Parathyroid adenoma (tissue), 2 donors: ENCODE measurements around the gene CDH16.
A peak's percentile ranks its signal among the peaks of the same experiment; 100 is the strongest.

Experiments
- H2AFZ ChIP-seq: fragments of 300-600 bp; sonication (generic); one replicate; pipeline ENCODE4 v1.7.0; 2017; ENCODE audit warnings: antibody characterized with exemption, mild to moderate bottlenecking
- H3K27ac ChIP-seq: fragments of 300-600 bp; sonication (generic); one replicate; pipeline ENCODE4 v1.7.0; 2017
- H3K27me3 ChIP-seq: fragments of 300-600 bp; sonication (generic); one replicate; pipeline ENCODE4 v1.7.0; 2017; ENCODE audit warnings: low read length; ENCODE audit not compliant: control insufficient read depth, insufficient read depth
- H3K36me3 ChIP-seq: fragments of 300-600 bp; sonication (generic); one replicate; pipeline ENCODE4 v1.7.0; 2017; ENCODE audit warnings: low read length; ENCODE audit not compliant: control insufficient read depth, insufficient read depth
- H3K4me1 ChIP-seq: fragments of 300-600 bp; sonication (generic); one replicate; pipeline ENCODE4 v1.7.0; 2017; ENCODE audit warnings: control low read depth
- H3K4me2 ChIP-seq: fragments of 300-600 bp; sonication (generic); one replicate; pipeline ENCODE4 v1.7.0; 2017; ENCODE audit warnings: low read length
- H3K4me3 ChIP-seq: fragments of 300-600 bp; sonication (generic); one replicate; pipeline ENCODE4 v1.7.0; 2017; ENCODE audit warnings: low read depth, low read length
- H3K79me2 ChIP-seq: fragments of 300-600 bp; sonication (generic); one replicate; pipeline ENCODE4 v1.7.0; 2017; ENCODE audit warnings: control low read depth
- H3K9ac ChIP-seq: fragments of 300-600 bp; sonication (generic); one replicate; pipeline ENCODE4 v1.7.0; 2017; ENCODE audit warnings: mild to moderate bottlenecking
- H3K9me3 ChIP-seq: fragments of 300-600 bp; sonication (generic); one replicate; pipeline ENCODE4 v1.7.0; 2017; ENCODE audit warnings: low read length; ENCODE audit not compliant: control insufficient read depth
- TF ChIP-seq, protein P1 (sequence below): fragments of 300-600 bp; sonication (generic); IDR thresholded peaks from one replicate; pipeline ENCODE4 v1.7.0; 2017; ENCODE audit warnings: antibody characterized with exemption, mild to moderate bottlenecking
- donor health status: primary hyperparathyroidism.

Gene CDH16

DNA sequence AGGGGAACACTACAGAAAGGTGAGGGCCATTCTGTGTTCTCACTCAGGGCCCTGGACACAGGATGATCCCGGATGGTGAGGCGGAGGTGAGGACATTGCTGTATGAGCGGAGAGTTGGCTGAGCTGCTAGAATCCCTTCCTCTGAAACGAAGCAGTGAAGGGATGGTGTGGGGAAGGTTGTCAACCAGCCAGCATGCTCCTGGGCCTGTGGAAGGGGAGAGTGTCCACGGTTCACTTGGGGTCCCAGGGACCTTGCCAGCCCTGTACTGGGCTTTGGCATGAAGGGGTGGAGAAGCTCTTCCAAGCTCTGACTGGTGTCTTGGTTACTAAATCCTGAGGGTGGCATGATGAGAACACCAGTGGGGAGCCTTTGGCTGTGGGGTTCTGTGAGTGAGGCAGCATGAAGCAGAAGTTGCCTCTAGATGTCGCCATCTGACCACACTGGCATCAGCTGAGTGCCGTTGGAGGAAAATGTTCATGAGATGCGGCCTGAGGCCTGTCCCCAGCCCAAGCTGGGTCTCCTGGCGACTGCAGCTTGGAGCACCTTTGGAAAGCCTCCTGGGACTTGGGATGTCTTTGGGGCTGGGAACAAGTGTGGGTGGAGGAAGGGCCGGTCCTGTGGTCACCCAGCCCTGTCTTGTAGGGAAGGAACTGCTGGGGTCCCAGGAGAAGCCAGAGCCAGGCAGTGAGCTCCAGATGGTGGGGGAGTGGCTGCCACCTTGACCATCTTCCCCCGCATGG, 23.6 kb downstream of the CDH16 start:
- Histone ChIP-seq H3K4me3 (no peak overlapping the region), H3K4me2 (no peak overlapping the region), H3K27me3 (no peaks in the 10 kb centered on the region), H3K4me1 (peaks cover 13% of the 10 kb centered on the region), H3K36me3 (no peaks in the 10 kb centered on the region), H3K79me2 (peaks cover 6% of the 10 kb centered on the region), H3K9ac (no peak overlapping the region), H3K9me3 (no peaks in the 10 kb centered on the region), H2AFZ (peak overlapping the region; percentile 65), H3K27ac (no peak overlapping the region)
- TF ChIP-seq, protein P1, sequence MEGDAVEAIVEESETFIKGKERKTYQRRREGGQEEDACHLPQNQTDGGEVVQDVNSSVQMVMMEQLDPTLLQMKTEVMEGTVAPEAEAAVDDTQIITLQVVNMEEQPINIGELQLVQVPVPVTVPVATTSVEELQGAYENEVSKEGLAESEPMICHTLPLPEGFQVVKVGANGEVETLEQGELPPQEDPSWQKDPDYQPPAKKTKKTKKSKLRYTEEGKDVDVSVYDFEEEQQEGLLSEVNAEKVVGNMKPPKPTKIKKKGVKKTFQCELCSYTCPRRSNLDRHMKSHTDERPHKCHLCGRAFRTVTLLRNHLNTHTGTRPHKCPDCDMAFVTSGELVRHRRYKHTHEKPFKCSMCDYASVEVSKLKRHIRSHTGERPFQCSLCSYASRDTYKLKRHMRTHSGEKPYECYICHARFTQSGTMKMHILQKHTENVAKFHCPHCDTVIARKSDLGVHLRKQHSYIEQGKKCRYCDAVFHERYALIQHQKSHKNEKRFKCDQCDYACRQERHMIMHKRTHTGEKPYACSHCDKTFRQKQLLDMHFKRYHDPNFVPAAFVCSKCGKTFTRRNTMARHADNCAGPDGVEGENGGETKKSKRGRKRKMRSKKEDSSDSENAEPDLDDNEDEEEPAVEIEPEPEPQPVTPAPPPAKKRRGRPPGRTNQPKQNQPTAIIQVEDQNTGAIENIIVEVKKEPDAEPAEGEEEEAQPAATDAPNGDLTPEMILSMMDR = peak; percentile 91

GRCh38 chr16:66894055-66894454, 24.6 kb downstream of the CDH16 start:
- TF ChIP-seq, protein P1 = no peak
- Histone ChIP-seq H3K4me3 (no peak overlapping the region), H3K9me3 (no peaks in the 10 kb centered on the region), H3K9ac (no peak overlapping the region), H3K36me3 (no peaks in the 10 kb centered on the region), H3K4me1 (peaks cover 3% of the 10 kb centered on the region), H3K79me2 (peaks cover 6% of the 10 kb centered on the region), H3K4me2 (no peak overlapping the region), H2AFZ (no peak overlapping the region), H3K27ac (no peak overlapping the region), H3K27me3 (no peaks in the 10 kb centered on the region)

- TF ChIP-seq, protein P1 = no peak
- Histone ChIP-seq H2AFZ (no peak overlapping the region), H3K9me3 (no peaks in the 10 kb centered on the region), H3K27ac (no peak overlapping the region), H3K27me3 (no peaks in the 10 kb centered on the region), H3K4me2 (no peak overlapping the region), H3K9ac (no peak overlapping the region), H3K79me2 (peaks cover 6% of the 10 kb centered on the region), H3K4me3 (no peak overlapping the region), H3K4me1 (peaks cover 3% of the 10 kb centered on the region), H3K36me3 (no peaks in the 10 kb centered on the region)
These were observed 26.9 kb downstream of the CDH16 start for GRCh38 chr16:66891797-66892196.

DNA sequence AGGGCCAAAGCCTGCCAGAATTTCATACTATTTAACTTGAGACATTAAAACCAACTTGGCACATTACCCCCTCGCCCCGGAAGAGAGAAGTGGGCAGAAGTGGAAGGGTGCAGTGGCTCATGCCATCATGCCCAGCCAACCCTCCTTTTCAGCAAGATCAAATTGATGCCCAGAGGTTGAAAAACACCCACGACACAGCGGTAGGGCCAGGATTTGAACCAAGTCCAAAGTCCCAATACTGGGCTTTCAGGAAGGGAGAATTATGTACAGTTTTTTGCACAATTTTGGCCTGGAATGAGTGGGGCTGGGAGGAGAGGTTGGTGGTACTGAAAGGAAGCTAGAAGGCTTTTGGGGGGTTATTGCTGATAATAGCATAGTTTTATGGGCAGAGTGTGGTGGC, 27.3 kb downstream of the CDH16 start:
- Histone ChIP-seq H3K4me2 (no peak overlapping the region), H3K4me3 (no peak overlapping the region), H3K9me3 (no peaks in the 10 kb centered on the region), H3K9ac (no peak overlapping the region), H3K27me3 (no peaks in the 10 kb centered on the region), H3K27ac (no peak overlapping the region), H3K36me3 (no peaks in the 10 kb centered on the region), H3K79me2 (peaks cover 6% of the 10 kb centered on the region), H2AFZ (no peak overlapping the region), H3K4me1 (peaks cover 8% of the 10 kb centered on the region)
- TF ChIP-seq, protein P1 = no peak

DNA sequence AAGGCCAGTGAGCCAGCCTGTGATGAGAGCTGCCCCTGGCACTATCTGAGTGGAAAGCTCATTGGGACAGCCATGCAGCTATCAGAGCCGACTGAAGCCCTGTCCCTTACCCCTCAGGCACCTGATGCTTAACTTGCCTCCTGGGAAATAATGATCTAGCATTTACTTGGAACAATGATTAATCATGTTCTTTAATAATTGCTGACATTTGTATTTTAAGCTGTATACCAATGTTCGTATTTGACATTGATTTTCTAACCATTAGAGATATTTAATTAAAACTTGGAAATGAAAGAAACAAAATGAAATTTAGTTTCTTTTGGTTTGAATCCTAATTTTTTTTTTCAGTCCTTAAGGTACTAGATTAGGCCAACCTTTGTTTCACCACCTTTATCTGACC, 27.9 kb downstream of the CDH16 start:
- no peaks in the 10 kb centered on the region for H3K27me3 ChIP-seq
- H3K9ac ChIP-seq = no peak overlapping the region
- no peak overlapping the region for H2AFZ ChIP-seq
- H3K4me3 ChIP-seq = no peak overlapping the region
- H3K4me1 ChIP-seq = peaks cover 12% of the 10 kb centered on the region
- no peaks in the 10 kb centered on the region for H3K36me3 ChIP-seq
- H3K4me2 ChIP-seq = no peak overlapping the region
- H3K27ac ChIP-seq = no peak overlapping the region
- H3K79me2 ChIP-seq = peaks cover 6% of the 10 kb centered on the region
- TF ChIP-seq, protein P1 = no peak
- H3K9me3 ChIP-seq = no peaks in the 10 kb centered on the region
